GM18505 (cell line): ENCODE measurements around the gene PTCSC3.

Experiments
- ATAC-seq: cut with Tn5 transposase; IDR thresholded peaks from one replicate; pipeline ENCODE4 v1.9.1; 2021; ENCODE audit not compliant: unreplicated experiment
- POLR2A ChIP-seq: IDR thresholded peaks from 4 replicates; pipeline ENCODE4 v1.6.1; 2011; ENCODE audit warnings: borderline replicate concordance; ENCODE audit not compliant: insufficient read depth, insufficient read length; ENCODE audit errors: extremely low read depth

Gene PTCSC3

DNA sequence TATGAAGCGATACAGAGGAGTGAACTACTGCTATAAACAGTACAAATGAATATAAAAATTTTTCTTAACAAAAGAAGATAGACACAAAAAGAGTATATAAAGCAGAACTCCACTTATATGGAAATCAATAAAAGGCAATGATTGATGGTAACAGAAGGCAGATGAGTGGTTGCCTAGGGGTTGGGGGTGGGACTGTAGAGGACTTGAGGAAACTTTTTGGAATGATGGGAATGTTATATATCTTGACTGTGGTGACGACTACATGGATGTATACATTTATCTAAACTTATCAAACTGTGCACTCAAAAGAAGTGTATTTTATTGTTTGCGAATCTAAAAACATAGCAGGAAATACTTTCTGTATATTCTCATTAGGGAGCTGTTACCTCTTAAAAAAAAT lies 89.1 kb downstream of the PTCSC3 start:
- TF ChIP-seq POLR2A, result no peak
- no peak for ATAC-seq

DNA sequence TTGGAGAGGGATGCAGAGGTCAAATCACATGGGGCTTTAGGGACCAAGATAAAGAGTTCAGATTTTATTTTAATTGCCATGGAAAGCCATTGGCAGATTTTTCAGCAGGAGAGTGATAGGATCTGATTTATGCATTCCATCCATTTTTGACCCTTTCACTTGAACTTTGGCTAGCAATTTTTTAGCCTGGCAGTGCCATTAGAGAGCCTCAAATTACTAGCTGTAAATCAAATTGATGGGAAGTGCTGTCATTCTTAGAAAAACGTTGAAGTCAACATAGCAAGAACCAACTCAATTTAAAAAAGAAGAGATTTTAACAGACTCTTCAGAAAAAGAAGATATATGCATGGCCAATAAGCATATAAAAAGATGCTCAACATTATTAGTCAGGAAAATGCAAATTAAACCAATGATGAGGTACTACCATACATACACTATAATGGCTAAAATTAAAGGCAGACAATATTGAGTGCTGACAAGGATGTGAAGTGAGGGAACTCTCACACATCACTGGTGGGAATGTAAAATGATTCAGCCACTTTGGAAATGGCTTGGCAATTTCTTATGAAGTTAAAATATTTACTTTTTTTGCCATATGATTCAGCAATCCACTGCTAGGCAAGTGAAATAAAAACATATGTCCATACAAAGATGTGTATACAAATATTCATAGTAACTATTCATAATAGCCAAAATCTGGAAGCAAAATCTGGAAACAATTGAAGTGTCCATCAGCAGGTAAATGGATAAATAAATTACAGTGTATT lies 89.7 kb downstream of the PTCSC3 start:
- no peak for ATAC-seq
- TF ChIP-seq POLR2A, result no peak

DNA sequence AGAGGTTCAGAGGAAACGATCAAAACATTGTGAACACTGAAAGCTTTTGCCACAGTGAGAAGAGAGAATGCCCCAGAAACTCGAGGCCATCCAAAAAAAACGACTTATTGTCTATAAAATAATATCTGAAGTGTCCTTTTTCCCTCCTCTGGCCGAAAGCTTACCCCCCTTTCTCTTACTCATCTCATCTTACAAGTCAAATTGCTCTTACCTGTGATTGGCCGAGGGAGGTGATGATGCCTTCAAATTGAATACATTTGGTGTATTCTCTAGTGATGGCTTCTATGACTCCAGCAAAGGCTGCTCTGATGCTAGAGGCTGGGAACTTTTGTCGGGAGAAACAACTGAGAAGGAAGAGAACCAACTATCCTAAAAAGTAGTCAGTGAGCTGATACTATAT lies 90.7 kb downstream of the PTCSC3 start:
- ATAC-seq, result no peak
- no peak for TF ChIP-seq POLR2A
